HepG2 (cell line): ENCODE data around the gene ATP5MK. TPM values are rescaled to one million over a fixed set of nuclear protein-coding genes. Genes with fewer than 3 reads are reported as not detected.
A peak's percentile ranks its signal among the peaks of the same experiment; 100 is the strongest.

Experiments
- ATF7 ChIP-seq, 2 experiments: fragments of 450-650 bp in 1 of 2; sonication (generic) in 1 of 2; formaldehyde crosslinking in 1 of 2; IDR thresholded peaks; 2 replicates each; pipeline versions ENCODE4 v1.4.0 to v1.6.1; 2016 to 2020; ENCODE audit warnings: antibody characterized with exemption in 1 of 2, mild to moderate bottlenecking in 1 of 2, missing genetic modification reagents in 1 of 2
- FOXP4 ChIP-seq: sonication (generic); formaldehyde crosslinking; IDR thresholded peaks from 2 replicates; pipeline ENCODE4 v1.4.0; 2020; ENCODE audit warnings: missing genetic modification reagents
- NAIF1 ChIP-seq: sonication (generic); formaldehyde crosslinking; IDR thresholded peaks from 2 replicates; pipeline ENCODE4 v1.5.0; 2020; ENCODE audit warnings: mild to moderate bottlenecking, missing genetic modification reagents, borderline replicate concordance
- NKX3-1 ChIP-seq: sonication (generic); formaldehyde crosslinking; IDR thresholded peaks from 2 replicates; pipeline ENCODE4 v1.5.0; 2020; ENCODE audit warnings: missing genetic modification reagents
- NRL ChIP-seq: sonication (generic); formaldehyde crosslinking; IDR thresholded peaks from 2 replicates; pipeline ENCODE4 v1.5.0; 2020; ENCODE audit warnings: missing genetic modification reagents, mild to moderate bottlenecking, moderate library complexity, borderline replicate concordance
- TCF12 ChIP-seq, 2 experiments: fragments of 450-650 bp in 1 of 2; sonication (generic) in 1 of 2; formaldehyde crosslinking in 1 of 2; IDR thresholded peaks; 2 replicates each; pipeline versions ENCODE4 v1.6.1 to v1.8.0; 2017 to 2022; ENCODE audit warnings: antibody characterized with exemption in 1 of 2, mild to moderate bottlenecking in 1 of 2, missing genetic modification reagents in 1 of 2, moderate library complexity in 1 of 2
- WIZ ChIP-seq: sonication (generic); formaldehyde crosslinking; IDR thresholded peaks from 2 replicates; pipeline ENCODE4 v1.5.1; 2020; ENCODE audit warnings: mild to moderate bottlenecking, missing genetic modification reagents
- XBP1 ChIP-seq: sonication (generic); formaldehyde crosslinking; IDR thresholded peaks from 2 replicates; pipeline ENCODE4 v1.5.0; 2020; ENCODE audit warnings: missing genetic modification reagents
- ZNF101 ChIP-seq: sonication (generic); formaldehyde crosslinking; IDR thresholded peaks from 2 replicates; pipeline ENCODE4 v1.4.0; 2020; ENCODE audit warnings: mild to moderate bottlenecking, low read depth, missing genetic modification reagents, borderline replicate concordance
- polyA plus RNA-seq, 8 experiments: library from polyadenylated mRNA; depleted of rRNA in 3 of 8; stranded (reverse) in 7 of 8; unstranded in 1 of 8; fragments of >200 nt; fragmentation: Illumina TruSeq in 4 of 8; extraction: Trizol in 4 of 8; gene quantifications; 2 replicates each; pipeline versions ENCODE4 v1.2.1 to v1.2.3, GENCODE V29; 2011 to 2016; ENCODE audit warnings: low read depth in 4 of 8, missing spikeins in 1 of 8, mixed read lengths in 1 of 8; ENCODE audit not compliant: insufficient read depth in 1 of 8
- total RNA-seq, 5 experiments: library from RNA; depleted of rRNA; stranded (reverse); fragments of >200 nt; fragmentation: Illumina TruSeq; extraction: Trizol; gene quantifications; 2 replicates each; pipeline ENCODE4 v1.2.3, GENCODE V29; 2016; ENCODE audit warnings: low read depth in 1 of 5
- TF ChIP-seq, protein P1 (sequence below): sonication (generic); formaldehyde crosslinking; IDR thresholded peaks from 2 replicates; pipeline ENCODE4 v1.4.0; 2020; ENCODE audit warnings: low read depth, mild to moderate bottlenecking, missing genetic modification reagents
- TF ChIP-seq, protein P2 (sequence below): sonication (generic); formaldehyde crosslinking; IDR thresholded peaks from 2 replicates; pipeline ENCODE4 v1.5.0; 2020; ENCODE audit warnings: missing genetic modification reagents, mild to moderate bottlenecking, borderline replicate concordance

Gene ATP5MK
- total and polyA plus RNA-seq, 2 of the 13 experiments (the other 11 are each of a cell fraction or from before 2014, with no cell fraction given) = 312 to 517 TPM

- TF ChIP-seq ATF7 (IDR thresholded peaks at IDR 0.05) (no peak), ATF7 (CRISPR knock-in tag; IDR thresholded peaks at IDR 0.05) (no peak), NKX3-1 (peak; percentile 5; the same call in 1 of the 2 replicates), NAIF1 (CRISPR knock-in tag) (0 out of 2 replicates have a peak, but pooled peaks have one; percentile 4), TCF12 (IDR thresholded peaks at IDR 0.05) (no peak), TCF12 (CRISPR knock-in tag; IDR thresholded peaks at IDR 0.05) (no peak), ZNF101 (peak; percentile 14; the same call in 1 of the 2 replicates), WIZ (CRISPR knock-in tag) (0 out of 2 replicates have a peak, but pooled peaks have one; percentile 5), FOXP4 (CRISPR knock-in tag) (peak; percentile 6; the same call in 1 of the 2 replicates), NRL (CRISPR knock-in tag) (0 out of 2 replicates have a peak, but pooled peaks have one; percentile 7), XBP1 (CRISPR knock-in tag) (0 out of 2 replicates have a peak, but pooled peaks have one; percentile 34)
- TF ChIP-seq, protein P1, sequence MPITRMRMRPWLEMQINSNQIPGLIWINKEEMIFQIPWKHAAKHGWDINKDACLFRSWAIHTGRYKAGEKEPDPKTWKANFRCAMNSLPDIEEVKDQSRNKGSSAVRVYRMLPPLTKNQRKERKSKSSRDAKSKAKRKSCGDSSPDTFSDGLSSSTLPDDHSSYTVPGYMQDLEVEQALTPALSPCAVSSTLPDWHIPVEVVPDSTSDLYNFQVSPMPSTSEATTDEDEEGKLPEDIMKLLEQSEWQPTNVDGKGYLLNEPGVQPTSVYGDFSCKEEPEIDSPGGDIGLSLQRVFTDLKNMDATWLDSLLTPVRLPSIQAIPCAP = no peak
- TF ChIP-seq, protein P2, sequence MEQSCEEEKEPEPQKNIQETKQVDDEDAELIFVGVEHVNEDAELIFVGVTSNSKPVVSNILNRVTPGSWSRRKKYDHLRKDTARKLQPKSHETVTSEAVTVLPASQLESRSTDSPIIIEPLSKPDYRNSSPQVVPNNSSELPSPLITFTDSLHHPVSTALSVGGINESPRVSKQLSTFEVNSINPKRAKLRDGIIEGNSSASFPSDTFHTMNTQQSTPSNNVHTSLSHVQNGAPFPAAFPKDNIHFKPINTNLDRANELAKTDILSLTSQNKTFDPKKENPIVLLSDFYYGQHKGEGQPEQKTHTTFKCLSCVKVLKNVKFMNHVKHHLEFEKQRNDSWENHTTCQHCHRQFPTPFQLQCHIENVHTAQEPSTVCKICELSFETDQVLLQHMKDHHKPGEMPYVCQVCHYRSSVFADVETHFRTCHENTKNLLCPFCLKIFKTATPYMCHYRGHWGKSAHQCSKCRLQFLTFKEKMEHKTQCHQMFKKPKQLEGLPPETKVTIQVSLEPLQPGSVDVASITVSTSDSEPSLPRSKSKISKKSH (CRISPR knock-in tag) = peak; percentile 13; the same call in 1 of the 2 replicates
Observed at GRCh38 chr10:103396789-103397087, 463 bp upstream of the ATP5MK start (continued).
